NK-92 (cell line): ENCODE results near the gene TSPAN16.

Experiments used
- DNase-seq: peaks from one replicate; lab custom pipeline; 2025; ENCODE audit not compliant: unreplicated experiment; lab: John Stamatoyannopoulos, UW

Gene TSPAN16

GRCh38 chr19:11268783-11269267 lies 27.1 kb upstream of the TSPAN16 start:
- no peak for DNase-seq

- DNase-seq: no peak
Observed at GRCh38 chr19:11269408-11269807, 26.6 kb upstream of the TSPAN16 start.

- DNase-seq: no peak
Observed at GRCh38 chr19:11273296-11273695, 22.7 kb upstream of the TSPAN16 start.

DNA sequence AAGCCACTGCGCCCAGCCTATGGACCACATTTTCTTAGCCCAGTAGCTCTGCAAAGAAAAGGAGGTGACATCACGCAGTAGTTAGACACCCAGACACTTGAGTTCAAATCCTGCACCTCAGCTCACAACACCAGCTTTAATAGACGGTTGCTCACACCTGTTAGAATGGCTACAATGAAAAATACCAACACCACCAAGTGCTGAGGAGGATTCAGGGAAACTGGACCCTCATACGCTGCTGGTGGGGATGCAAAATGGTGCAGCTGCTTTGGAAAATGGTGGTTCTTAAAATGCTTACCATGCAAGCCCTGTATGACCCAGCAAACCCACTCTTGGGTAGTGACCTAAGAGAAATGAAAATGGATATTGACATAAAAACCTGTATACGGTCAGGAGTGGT lies 22.0 kb upstream of the TSPAN16 start:
- no peak for DNase-seq

DNA sequence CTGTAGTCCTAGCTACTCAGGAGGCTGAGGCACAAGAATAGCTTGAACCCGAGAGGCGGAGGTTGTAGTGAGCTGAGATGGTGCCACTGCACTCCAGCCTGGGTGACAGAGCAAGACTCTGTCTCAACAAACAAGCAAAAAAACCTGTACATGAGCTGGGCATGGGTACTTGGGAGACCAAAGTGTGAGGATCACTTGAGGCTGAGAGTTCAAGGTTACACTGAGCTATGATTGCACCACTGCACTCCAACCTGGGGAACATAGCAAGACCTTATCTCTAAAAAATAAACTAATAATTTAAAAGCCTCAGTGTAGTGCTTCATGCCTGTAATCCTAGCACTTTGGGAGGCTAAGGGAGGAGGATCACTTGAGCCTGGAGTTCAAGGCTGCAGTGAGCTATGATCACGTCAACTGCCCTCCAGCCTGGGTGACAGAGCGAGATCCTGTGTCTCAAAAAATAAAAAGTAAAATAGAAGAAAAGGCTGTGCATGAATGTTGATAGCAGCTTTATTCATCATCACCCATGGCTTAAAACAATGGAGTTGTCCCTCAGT lies 21.4 kb upstream of the TSPAN16 start:
- no peak for DNase-seq

GRCh38 chr19:11278670-11279069 lies 17.3 kb upstream of the TSPAN16 start:
- DNase-seq: no peak

DNA sequence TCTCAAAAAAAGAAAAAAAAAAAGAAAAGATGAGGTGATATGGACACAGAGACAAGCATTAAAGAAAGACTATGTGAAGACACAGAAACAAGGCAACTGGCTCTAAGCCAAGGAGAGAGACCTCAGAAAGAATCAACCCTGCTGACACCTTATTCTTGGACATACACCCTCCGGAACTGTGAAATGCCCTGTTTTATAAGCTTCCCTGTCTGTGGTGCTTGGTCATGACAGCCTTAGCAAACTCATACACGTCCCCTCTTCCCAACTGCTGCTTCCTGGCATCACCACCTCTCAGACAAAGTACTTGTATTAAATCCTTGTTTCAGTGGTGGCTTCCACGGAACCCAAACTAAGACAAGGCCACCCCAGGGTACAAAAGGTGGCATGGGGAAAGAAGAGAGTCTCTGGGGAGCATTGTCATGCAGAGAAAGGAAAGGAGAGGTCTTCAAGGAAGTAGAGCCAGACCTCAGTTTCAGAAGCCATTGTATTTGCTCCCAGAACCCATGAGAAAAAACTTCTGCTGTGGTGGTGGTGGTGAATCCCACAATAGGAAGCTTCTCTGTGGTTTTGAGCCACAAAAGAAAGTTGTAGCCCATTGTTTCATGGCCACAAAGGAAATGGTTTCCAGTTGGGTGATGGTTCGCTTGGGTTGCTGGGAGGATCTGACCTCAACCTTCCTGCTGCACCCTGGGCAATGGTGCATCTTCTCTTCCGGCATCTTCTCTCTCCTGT lies 16.3 kb upstream of the TSPAN16 start:
- no peak for DNase-seq

DNA sequence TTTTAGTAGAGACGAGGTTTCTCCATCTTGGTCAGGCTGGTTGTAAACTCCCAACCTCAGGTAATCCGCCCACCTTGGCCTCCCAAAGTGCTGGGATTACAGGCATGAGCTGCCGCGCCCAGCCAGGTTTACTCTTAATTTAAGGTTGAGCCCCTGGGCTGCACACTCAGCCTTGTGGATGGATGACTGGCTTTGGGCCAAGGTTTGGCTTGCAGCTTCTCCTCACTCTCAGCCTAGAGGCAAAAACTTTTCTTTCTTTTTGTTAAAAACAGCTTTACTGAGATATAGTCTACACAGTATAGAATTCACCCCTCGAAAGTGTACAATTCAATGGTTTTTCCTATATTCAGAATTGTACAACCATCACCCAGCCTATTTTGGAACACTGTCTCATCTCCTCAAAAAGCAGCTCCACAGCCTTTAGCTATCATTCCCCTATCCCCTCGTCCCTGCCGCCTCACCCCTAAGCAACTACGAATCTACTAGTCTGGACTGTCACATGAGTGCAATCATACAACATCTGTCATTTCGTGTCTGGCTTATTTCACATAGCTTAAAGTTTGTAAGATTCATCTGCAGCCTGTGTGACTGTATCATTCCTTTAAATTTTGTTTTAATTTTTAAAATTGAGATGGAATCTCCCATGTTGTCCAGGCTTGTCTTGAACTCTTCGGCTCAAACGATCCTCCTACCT lies 14.5 kb upstream of the TSPAN16 start:
- DNase-seq: no peak

GRCh38 chr19:11284515-11284914 lies 11.4 kb upstream of the TSPAN16 start:
- no peak for DNase-seq

DNA sequence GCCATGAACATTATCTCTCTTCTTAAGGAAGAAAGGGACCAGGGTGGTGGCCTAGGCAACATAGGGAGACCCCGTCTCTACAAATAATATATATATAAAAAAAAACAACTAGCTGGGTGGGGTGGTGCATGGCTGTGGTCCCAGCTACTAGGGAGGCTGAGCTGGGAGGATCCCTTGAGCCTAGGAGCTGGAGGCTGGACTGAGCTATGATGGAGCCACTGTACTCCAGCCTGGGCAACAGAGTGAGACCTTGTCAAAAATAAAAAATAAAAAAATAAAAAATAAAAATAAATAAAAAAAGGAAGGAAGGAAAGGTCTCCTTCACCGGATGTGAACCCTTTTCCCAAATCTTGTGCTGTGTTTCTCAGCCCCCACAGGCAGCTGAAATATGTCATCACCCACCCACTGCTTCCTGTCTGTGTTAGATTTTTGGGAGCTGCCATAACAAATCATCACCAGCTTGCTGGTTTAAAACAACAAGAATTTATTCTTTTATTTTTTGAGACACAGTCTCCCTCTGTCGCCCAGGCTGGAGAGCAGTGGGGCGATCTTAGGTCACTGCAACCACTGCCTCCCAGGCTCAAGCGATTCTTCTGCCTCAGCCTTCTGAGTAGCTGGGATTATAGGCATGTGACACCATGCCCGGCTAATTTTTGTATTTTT lies 9.5 kb upstream of the TSPAN16 start:
- no peak for DNase-seq

GRCh38 chr19:11288349-11288748 lies 7.6 kb upstream of the TSPAN16 start:
- no peak for DNase-seq

DNA sequence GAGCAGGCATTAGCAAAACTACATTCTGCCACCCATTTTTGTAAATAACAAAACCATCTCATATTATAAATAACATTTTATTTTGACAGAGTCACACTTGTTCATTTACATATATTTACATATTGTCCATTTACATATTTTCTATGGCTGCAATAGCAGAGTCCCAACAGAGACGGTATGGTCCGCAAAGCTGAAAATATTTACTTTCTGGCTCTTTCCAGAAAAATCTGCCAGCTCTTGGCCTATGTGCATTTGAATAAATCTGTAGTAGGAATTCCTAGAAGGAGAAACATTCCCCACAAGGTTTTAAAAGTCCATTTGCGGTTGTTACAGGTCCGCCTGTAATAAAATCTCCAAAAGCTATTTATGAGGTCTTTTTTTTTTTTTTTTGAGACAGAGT lies 5.7 kb upstream of the TSPAN16 start:
- no peak for DNase-seq

GRCh38 chr19:11291415-11291814 lies 4.5 kb upstream of the TSPAN16 start:
- no peak for DNase-seq

DNA sequence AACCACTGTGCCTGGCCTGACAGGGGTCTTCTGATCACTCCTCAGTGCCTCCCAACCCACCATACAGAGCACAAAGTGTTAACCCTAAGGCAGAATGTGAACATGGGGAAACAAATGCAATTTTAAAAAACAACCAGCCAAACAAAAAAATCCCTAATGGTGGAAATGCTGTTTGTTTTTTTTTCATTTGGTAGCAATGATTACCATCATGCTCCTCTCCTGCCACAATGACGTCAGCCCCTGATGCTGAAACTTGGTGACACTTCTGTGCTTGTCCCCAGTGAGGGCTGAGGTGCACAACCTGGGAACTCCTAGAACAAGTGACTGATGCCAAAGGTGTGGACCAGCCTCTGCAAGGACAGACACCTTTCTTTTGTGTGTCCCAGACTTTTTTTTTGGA lies 4.0 kb upstream of the TSPAN16 start:
- no peak for DNase-seq

GRCh38 chr19:11293433-11294389 lies 2.2 kb upstream of the TSPAN16 start:
- DNase-seq: no peak

GRCh38 chr19:11295180-11295579 lies 780 bp upstream of the TSPAN16 start:
- DNase-seq: no peak

DNA sequence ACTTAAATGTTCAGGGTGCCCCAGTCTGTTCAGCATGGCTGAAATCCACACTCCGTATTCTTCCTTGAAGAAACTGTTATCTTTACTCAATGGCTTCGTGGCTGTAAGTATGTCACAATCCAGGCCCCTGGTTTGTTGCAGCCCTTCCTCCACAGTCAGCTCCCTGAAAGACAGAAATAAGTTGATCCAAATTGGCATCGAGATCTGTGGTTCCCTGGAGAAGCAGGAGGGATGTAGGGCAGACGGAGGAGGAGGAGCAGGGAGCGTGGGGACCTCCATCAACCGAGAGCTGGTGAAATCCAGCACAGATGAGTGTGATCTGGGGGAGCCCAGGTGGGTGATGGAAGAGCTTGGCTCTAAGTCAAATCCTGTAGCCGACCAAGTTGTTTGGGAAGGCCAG lies 304 bp downstream of the TSPAN16 start:
- DNase-seq: no peak

- DNase-seq: no peak
Observed at GRCh38 chr19:11299946-11300810, 4.2 kb downstream of the TSPAN16 start.

DNA sequence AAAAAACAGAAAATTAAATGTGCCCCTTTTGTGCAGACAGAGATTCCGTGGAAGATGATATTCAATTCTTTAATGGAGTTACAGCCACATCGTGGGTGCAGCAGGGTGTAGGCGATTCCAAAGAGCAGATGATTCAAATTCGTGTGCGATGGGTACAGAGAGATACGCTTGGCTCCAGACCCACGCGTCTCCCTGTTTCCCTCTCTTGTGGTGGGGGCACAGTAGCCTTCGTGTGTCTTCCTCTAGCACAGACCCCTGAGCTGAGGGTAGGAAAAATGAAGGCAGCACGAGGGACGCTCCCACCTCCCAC lies 4.8 kb downstream of the TSPAN16 start:
- no peak for DNase-seq

- no peak for DNase-seq
Observed at GRCh38 chr19:11304936-11305335, 9.0 kb downstream of the TSPAN16 start.
